ENCODE results near the gene TMPRSS3.

The TMPRSS3 gene

GRCh38 chr21:42395905-42396651, at the start of gene TMPRSS3:
TSS of gene TMPRSS3 (minus strand) at chr21:42396052. CDS start at chr21:42395417, 635 bp downstream.
- no peak for FAIRE-seq

GRCh38 chr21:42445311-42445710, 49.5 kb upstream of the TMPRSS3 start:
- no peak for FAIRE-seq

- no peak for FAIRE-seq
Measured at GRCh38 chr21:42444745-42445059, 48.9 kb upstream of the TMPRSS3 start.

GRCh38 chr21:42443876-42444744, 48.3 kb upstream of the TMPRSS3 start:
- no peak for FAIRE-seq

- no peak for FAIRE-seq
Measured at GRCh38 chr21:42443181-42443785, 47.4 kb upstream of the TMPRSS3 start.

- FAIRE-seq, result no peak
Measured at GRCh38 chr21:42441963-42442362, 46.1 kb upstream of the TMPRSS3 start.

- no peak for FAIRE-seq
Measured at GRCh38 chr21:42440187-42440792, 44.4 kb upstream of the TMPRSS3 start.

- FAIRE-seq, result no peak
Measured at GRCh38 chr21:42439284-42440186, 43.7 kb upstream of the TMPRSS3 start.

GRCh38 chr21:42438316-42439205, 42.7 kb upstream of the TMPRSS3 start:
- FAIRE-seq, result no peak

GRCh38 chr21:42437786-42438185, 41.9 kb upstream of the TMPRSS3 start:
- FAIRE-seq, result no peak

GRCh38 chr21:42436914-42437313, 41.1 kb upstream of the TMPRSS3 start:
- no peak for FAIRE-seq

GRCh38 chr21:42435833-42436232, 40.0 kb upstream of the TMPRSS3 start:
- no peak for FAIRE-seq

GRCh38 chr21:42435401-42435800, 39.5 kb upstream of the TMPRSS3 start:
- no peak for FAIRE-seq

GRCh38 chr21:42434884-42435283, 39.0 kb upstream of the TMPRSS3 start:
- FAIRE-seq, result no peak

- no peak for FAIRE-seq
Measured at GRCh38 chr21:42433946-42434551, 38.2 kb upstream of the TMPRSS3 start.

GRCh38 chr21:42432695-42433094, 36.8 kb upstream of the TMPRSS3 start:
- FAIRE-seq, result no peak

GRCh38 chr21:42431196-42431595, 35.3 kb upstream of the TMPRSS3 start:
- no peak for FAIRE-seq

- no peak for FAIRE-seq
Measured at GRCh38 chr21:42430521-42430920, 34.7 kb upstream of the TMPRSS3 start.

GRCh38 chr21:42429856-42430255, 34.0 kb upstream of the TMPRSS3 start:
- FAIRE-seq, result no peak

- no peak for FAIRE-seq
Measured at GRCh38 chr21:42429021-42429420, 33.2 kb upstream of the TMPRSS3 start.
